ENCODE results near the gene STPG4.

GRCh38 chr2:47074691-47075090 is 80.4 kb downstream of the STPG4 start:
- TF ChIP-seq CTCF (IDR thresholded peaks at IDR 0.05 in 2 of 3, conservative IDR thresholded peaks at IDR 0.05 in 1 of 3; ENCODE audit: borderline replicate concordance in 1 of 3, insufficient read depth in 1 of 3, low read depth in 2 of 3, low read length in 2 of 3) (no peak), SP1 (IDR thresholded peaks at IDR 0.05; ENCODE audit: low read depth) (no peak), POLR2A (IDR thresholded peaks at IDR 0.05; ENCODE audit: borderline replicate concordance, extremely low read depth, insufficient read depth, insufficient read length) (no peak), YY1 (IDR thresholded peaks at IDR 0.05; ENCODE audit: extremely low read depth, insufficient replicate concordance, low read depth, low read length) (no peak)
